ENCODE data around the gene MX2.
"Not testable (repeated sequence)": the region's sequence is repeated elsewhere in the genome, so short reads cannot be mapped to it uniquely, and the experiment has no call there.

DNA sequence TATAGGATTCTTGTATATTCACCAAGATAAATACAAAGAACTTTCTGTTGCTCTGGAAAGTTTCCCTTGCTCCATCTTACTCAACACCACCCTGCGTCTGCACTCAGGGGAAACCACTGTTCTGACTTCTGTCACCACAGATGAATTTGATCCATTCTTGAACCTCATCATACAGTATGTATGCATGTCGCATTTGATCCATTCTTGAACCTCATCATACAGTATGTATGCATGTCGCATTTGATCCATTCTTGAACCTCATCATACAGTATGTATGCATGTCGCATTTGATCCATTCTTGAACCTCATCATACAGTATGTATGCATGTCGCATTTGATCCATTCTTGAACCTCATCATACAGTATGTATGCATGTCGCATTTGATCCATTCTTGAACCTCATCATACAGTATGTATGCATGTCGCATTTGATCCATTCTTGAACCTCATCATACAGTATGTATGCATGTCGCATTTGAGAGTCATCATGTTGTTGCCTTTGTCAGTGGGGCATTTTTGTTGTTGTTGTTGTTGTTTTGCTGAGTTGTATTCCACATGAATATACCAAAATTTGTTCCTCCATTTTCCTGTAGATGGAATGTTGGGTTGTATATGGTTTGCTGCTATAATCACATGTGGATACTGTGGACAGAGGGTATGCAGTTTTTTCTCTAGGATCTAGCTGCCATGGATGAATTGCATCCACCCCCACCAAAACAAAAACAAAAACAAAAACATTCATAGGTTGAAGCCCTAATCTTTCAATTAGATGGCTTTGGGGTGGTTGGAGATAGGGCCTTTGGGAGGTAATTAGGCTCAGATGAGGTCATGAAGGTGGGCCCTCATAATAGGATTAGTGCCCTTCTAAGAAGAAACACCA is 48.3 kb upstream of the MX2 start:
- not testable (repeated sequence) for TF ChIP-seq CTCF, POLR2A, EP300 (IDR thresholded peaks at IDR 0.05)
